H1 (cell line): ENCODE measurements around the gene GPATCH4. TPM values are rescaled to one million over a fixed set of nuclear protein-coding genes. Genes with fewer than 3 reads are reported as not detected.

Experiments used
- CTCF ChIA-PET: fragments of 300-600 bp; sonication (Branson Sonifier 250); formaldehyde crosslinking; loops from one replicate; lab custom pipeline; 2021; ENCODE audit not compliant: partially characterized antibody; lab: Charles Lee
- POLR2A ChIA-PET: fragments of 300-600 bp; sonication (Branson Sonifier 250); formaldehyde crosslinking; loops from one replicate; lab custom pipeline; 2021; ENCODE audit warnings: inconsistent platforms; ENCODE audit not compliant: partially characterized antibody; lab: Charles Lee
- DNase-seq, 2 experiments: peaks; one replicate each; pipeline versions ENCODE4 v3.0.0 to v3.0.0-alpha.2; 2010 to 2022; ENCODE audit warnings: low spot score in 2 of 2, low read depth in 1 of 2, mixed read lengths in 1 of 2
- FAIRE-seq: peaks from 2 replicates; lab custom pipeline; 2011; peaks lifted over from hg19 to GRCh38; lab: Jason Lieb, UNC
- H2AFZ ChIP-seq: 2 replicates; pipeline ENCODE4 v1.8.1; 2012; ENCODE audit warnings: low read length, inconsistent platforms
- H2AK5ac ChIP-seq: 2 replicates; pipeline ENCODE4 v1.6.1; 2013; ENCODE audit warnings: low read depth, low read length
- H2BK120ac ChIP-seq: replicated peaks from 2 replicates; pipeline ENCODE3; 2013; ENCODE audit warnings: low read depth, low read length, inconsistent platforms
- H2BK12ac ChIP-seq: 2 replicates; pipeline ENCODE4 v1.6.1; 2013; ENCODE audit warnings: low read depth, low read length
- H2BK15ac ChIP-seq: 2 replicates; pipeline ENCODE4 v1.6.1; 2013; ENCODE audit warnings: low read length
- H2BK20ac ChIP-seq: 2 replicates; pipeline ENCODE4 v1.6.1; 2013; ENCODE audit warnings: low read length
- H2BK5ac ChIP-seq: 2 replicates; pipeline ENCODE4 v1.6.1; 2013; ENCODE audit warnings: low read depth, low read length
- H3K14ac ChIP-seq: 2 replicates; pipeline ENCODE4 v1.6.1; 2013; ENCODE audit warnings: inconsistent platforms; ENCODE audit not compliant: insufficient read length
- H3K18ac ChIP-seq: 2 replicates; pipeline ENCODE4 v1.6.1; 2013; ENCODE audit warnings: low read length; ENCODE audit errors: extremely low read depth
- H3K23ac ChIP-seq: 2 replicates; pipeline ENCODE4 v1.6.1; 2013; ENCODE audit warnings: inconsistent platforms; ENCODE audit not compliant: insufficient read length
- H3K23me2 ChIP-seq: 2 replicates; pipeline ENCODE4 v1.6.1; 2013; ENCODE audit warnings: low read depth, low read length
- H3K27ac ChIP-seq: 2 replicates; pipeline ENCODE4 v1.6.1; 2011; ENCODE audit warnings: low read depth, low read length, inconsistent platforms
- H3K27me3 ChIP-seq, 4 experiments: replicated peaks in 1 of 4; 1 replicate in 1 of 4; 2 replicates in 3 of 4; pipeline versions ENCODE4 v1.6.1 to v1.8.1; 2011 to 2013; ENCODE audit warnings: low read length in 3 of 4, mild to moderate bottlenecking in 3 of 4, inconsistent platforms in 2 of 4, mixed read lengths in 2 of 4, moderate library complexity in 1 of 4; ENCODE audit not compliant: control insufficient read depth in 3 of 4, insufficient read depth in 3 of 4; ENCODE audit errors: extremely low read depth in 1 of 4
- H3K36me3 ChIP-seq, 4 experiments: 2 replicates each; pipeline versions ENCODE4 v1.6.1 to v1.8.1; 2011 to 2013; ENCODE audit warnings: mild to moderate bottlenecking in 4 of 4, low read length in 3 of 4, moderate library complexity in 2 of 4, control low read depth in 1 of 4, inconsistent platforms in 1 of 4; ENCODE audit not compliant: insufficient read depth in 4 of 4, control insufficient read depth in 2 of 4
- H3K4ac ChIP-seq: replicated peaks from 2 replicates; pipeline ENCODE3; 2013; ENCODE audit warnings: low read length, low read depth, mixed read lengths, inconsistent platforms; ENCODE audit not compliant: insufficient read length
- H3K4me1 ChIP-seq, 4 experiments: replicated peaks in 1 of 4; 1 replicate in 1 of 4; 2 replicates in 3 of 4; pipeline versions ENCODE4 v1.6.1 to v1.8.1; 2011 to 2013; ENCODE audit warnings: low read length in 3 of 4, inconsistent platforms in 2 of 4, mixed read lengths in 1 of 4; ENCODE audit not compliant: insufficient read depth in 4 of 4, control insufficient read depth in 3 of 4
- H3K4me2 ChIP-seq, 2 experiments: 2 replicates each; pipeline versions ENCODE4 v1.6.1 to v1.8.1; 2011 to 2013; ENCODE audit warnings: low read depth in 2 of 2, low read length in 2 of 2, control low read depth in 1 of 2, inconsistent platforms in 1 of 2, mild to moderate bottlenecking in 1 of 2; ENCODE audit not compliant: insufficient read depth in 1 of 2
- H3K4me3 ChIP-seq, 4 experiments: fragments of 200-600, 300-600 bp in 1 of 4; sonication (generic), shearing (Covaris generic), sonication (Bioruptor Twin) in 1 of 4; 2 replicates each; pipeline versions ENCODE4 v1.5.1 to v1.8.1; 2011 to 2016; ENCODE audit warnings: low read length in 4 of 4, low read depth in 3 of 4, control low read depth in 2 of 4, inconsistent platforms in 2 of 4, mild to moderate bottlenecking in 2 of 4, mixed read lengths in 1 of 4, moderate library complexity in 1 of 4; ENCODE audit not compliant: insufficient read depth in 2 of 4; ENCODE audit errors: extremely low read depth in 1 of 4
- H3K56ac ChIP-seq: replicated peaks from 2 replicates; pipeline ENCODE3; 2013; ENCODE audit warnings: low read depth, mild to moderate bottlenecking, mixed read lengths, low read length, inconsistent platforms; ENCODE audit not compliant: insufficient read length
- H3K79me1 ChIP-seq: 2 replicates; pipeline ENCODE4 v1.6.1; 2013; ENCODE audit warnings: low read depth, low read length, control low read depth
- H3K79me2 ChIP-seq, 2 experiments: 2 replicates each; pipeline versions ENCODE4 v1.6.1 to v1.8.1; 2012 to 2013; ENCODE audit warnings: low read length in 2 of 2, mild to moderate bottlenecking in 2 of 2, inconsistent platforms in 1 of 2; ENCODE audit not compliant: insufficient read depth in 2 of 2, control insufficient read depth in 1 of 2
- H3K9ac ChIP-seq, 4 experiments: replicated peaks in 1 of 4; 1 replicate in 1 of 4; 2 replicates in 3 of 4; pipeline versions ENCODE4 v1.6.1 to v1.8.1; 2011 to 2013; ENCODE audit warnings: low read depth in 3 of 4, low read length in 3 of 4, control low read depth in 2 of 4, mild to moderate bottlenecking in 2 of 4, moderate library complexity in 2 of 4, inconsistent platforms in 1 of 4; ENCODE audit errors: extremely low read depth in 1 of 4
- H3K9me3 ChIP-seq, 2 experiments: 2 replicates each; pipeline versions ENCODE4 v1.6.1 to v1.8.1; 2012 to 2013; ENCODE audit warnings: mild to moderate bottlenecking in 2 of 2, moderate library complexity in 2 of 2, control low read depth in 1 of 2, inconsistent platforms in 1 of 2, low read depth in 1 of 2, low read length in 1 of 2, mixed read lengths in 1 of 2; ENCODE audit not compliant: insufficient read depth in 2 of 2
- H4K20me1 ChIP-seq, 2 experiments: replicated peaks in 1 of 2; 2 replicates each; pipeline versions ENCODE3 to v1.8.1; 2011 to 2013; ENCODE audit warnings: inconsistent platforms in 2 of 2, low read length in 2 of 2, mild to moderate bottlenecking in 1 of 2; ENCODE audit not compliant: insufficient read depth in 2 of 2, control insufficient read depth in 1 of 2
- H4K5ac ChIP-seq: 2 replicates; pipeline ENCODE4 v1.6.1; 2013; ENCODE audit warnings: low read length, low read depth, mixed read lengths, inconsistent platforms; ENCODE audit not compliant: insufficient read length
- H4K8ac ChIP-seq: 2 replicates; pipeline ENCODE4 v1.8.0; 2013; ENCODE audit warnings: mild to moderate bottlenecking, moderate library complexity, low read length, inconsistent platforms; ENCODE audit not compliant: insufficient read depth; ENCODE audit errors: extremely low read depth
- H4K91ac ChIP-seq: replicated peaks from 2 replicates; pipeline ENCODE3; 2013; ENCODE audit warnings: low read length, mixed read lengths, inconsistent platforms; ENCODE audit not compliant: insufficient read length
- GABPA ChIP-seq: IDR thresholded peaks from 2 replicates; pipeline ENCODE4 v1.6.1; 2011; ENCODE audit warnings: mild to moderate bottlenecking, low read length, moderate library complexity, borderline replicate concordance; ENCODE audit not compliant: insufficient read depth
- JUN ChIP-seq: IDR thresholded peaks from 2 replicates; pipeline ENCODE4 v1.6.1; 2011; ENCODE audit warnings: low read depth, mild to moderate bottlenecking, improper control_type of control experiment, low read length
- MAX ChIP-seq: IDR thresholded peaks from 2 replicates; pipeline ENCODE4 v1.6.1; 2012; ENCODE audit warnings: inconsistent platforms
- NRF1 ChIP-seq: IDR thresholded peaks from 2 replicates; pipeline ENCODE4 v1.6.1; 2011; ENCODE audit warnings: mild to moderate bottlenecking, low read depth, low read length, improper control_type of control experiment
- POU5F1 ChIP-seq: IDR thresholded peaks from 2 replicates; pipeline ENCODE4 v1.6.1; 2011; ENCODE audit warnings: low read depth, mild to moderate bottlenecking, low read length, moderate library complexity
- SP2 ChIP-seq: IDR thresholded peaks from 2 replicates; pipeline ENCODE4 v1.6.1; 2012; ENCODE audit warnings: mild to moderate bottlenecking, low read length, inconsistent platforms
- TBP ChIP-seq: IDR thresholded peaks from 2 replicates; pipeline ENCODE4 v1.6.1; 2011; ENCODE audit warnings: low read depth, low read length, improper control_type of control experiment
- TEAD4 ChIP-seq: IDR thresholded peaks from 2 replicates; pipeline ENCODE4 v1.6.1; 2012; ENCODE audit warnings: low read depth, low read length, inconsistent platforms, mixed read lengths
- WGBS, 2 experiments: shearing (Covaris generic) in 1 of 2; methylation state at CpG; one replicate each; pipeline versions ENCODE4 v1.1.6 to v1.1.7; 2013 to 2015; ENCODE audit warnings: low lambda C conversion rate in 2 of 2, mixed read lengths in 2 of 2, inconsistent platforms in 1 of 2, low coverage in 1 of 2, missing lambda C conversion rate in 1 of 2; ENCODE audit not compliant: insufficient replicate concordance in 2 of 2, insufficient coverage in 1 of 2, insufficient read length in 1 of 2; ENCODE audit errors: extremely low coverage in 1 of 2, missing lambda C conversion rate in 1 of 2; 5-methylcytosine and 5-hydroxymethylcytosine counted together
- long read RNA-seq, 2 experiments: library from RNA in 1 of 2; library from capped mRNA in 1 of 2; stranded (forward); transcript quantifications; one replicate each; pipeline ENCODE4 v2.0.0, GENCODE V29; 2021; ENCODE audit warnings: inconsistent platforms in 1 of 2
- polyA minus RNA-seq, 3 experiments: library from RNA; depleted of rRNA, polyadenylated mRNA; stranded (reverse); fragments of >200 nt; gene quantifications; 1 replicate in 2 of 3; 2 replicates in 1 of 3; pipeline ENCODE4 v1.2.3, GENCODE V29; 2011
- polyA plus RNA-seq, 7 experiments: library from polyadenylated mRNA; depleted of rRNA in 3 of 7; stranded (reverse) in 5 of 7; unstranded in 2 of 7; fragments of >200 nt in 5 of 7; fragments of 200-250 nt in 2 of 7; gene quantifications; 1 replicate in 5 of 7; 2 replicates in 1 of 7; 4 replicates in 1 of 7; pipeline versions ENCODE4 v1.2.1 to v1.2.3, GENCODE V29; 2011 to 2013; ENCODE audit warnings: missing spikeins in 2 of 7, mixed read lengths in 2 of 7
- total RNA-seq: library from RNA; stranded (reverse); fragmentation: NEBNext Ultra II Directional; extraction: Animal tissue kit (Norgen Biotek cat#: 25700); gene quantifications from 2 replicates; pipeline ENCODE4 v1.2.1, GENCODE V29; 2021

The GPATCH4 gene
- 47.9 and 48.5 TPM in 2 replicates for total RNA-seq
- 19.3 and 20.5 TPM in 2 replicates for polyA plus RNA-seq (2011; rRNA removed)
- polyA plus RNA-seq (2011; cell fraction: cytosol; rRNA removed) = 41.0 TPM
- 26.5 TPM for polyA plus RNA-seq (2011; cell fraction: nucleus; rRNA removed)
- polyA plus RNA-seq (2012, experiment 1 of 2) = 71.6 to 116 TPM (median 83.2 TPM) in 4 replicates
- polyA plus RNA-seq (2012, experiment 2 of 2) = 13.8 TPM
- 53.9 TPM for polyA plus RNA-seq (2013, experiment 1 of 2)
- 53.2 TPM for polyA plus RNA-seq (2013, experiment 2 of 2)
- polyA minus RNA-seq (2011; rRNA and poly(A)+ RNA removed) = 53.2 and 70.6 TPM in 2 replicates
- 23.5 TPM for polyA minus RNA-seq (2011; cell fraction: cytosol; rRNA and poly(A)+ RNA removed)
- polyA minus RNA-seq (2011; cell fraction: nucleus; rRNA and poly(A)+ RNA removed) = 85.1 TPM
- long read RNA-seq, experiment 1, partial matches to known transcripts = 2 of 24 reads
- long read RNA-seq, experiment 1, other reads (novel, unspliced or antisense) = 19 of 24 reads
- long read RNA-seq, experiment 2, transcript GPATCH4-201 (8 exons, 1,972 nt) = major isoform, 93 of 123 reads
- long read RNA-seq, experiment 2, partial matches to known transcripts = 5 of 123 reads
- long read RNA-seq, experiment 2, other reads (novel, unspliced or antisense) = 23 of 123 reads

- Histone ChIP-seq H3K56ac (peak within 1 kb of the TSS; percentile 65), H3K9ac (peak within 1 kb of the TSS; percentile 40 to 91 (median 84)), H4K5ac (peak within 1 kb of the TSS; percentile 42), H3K27ac (peak within 1 kb of the TSS; percentile 73), H2BK5ac (peak within 1 kb of the TSS; percentile 77; the same call in 1 of the 2 replicates), H3K4ac (no peak within 1 kb of the TSS), H2AFZ (peak within 1 kb of the TSS; percentile 91), H3K4me1 (peaks cover 0 to 8% (median 3%) of the 10 kb centered on the region in 4 experiments; a peak in 5 of 7 replicates), H3K79me2 (peaks cover 3 to 19% of the 10 kb centered on the region in 2 experiments), H3K23me2 (peaks cover 5% of the 10 kb centered on the region; the same call in 1 of the 2 replicates), H3K4me3 (peak within 1 kb of the TSS; percentile 86 to 97 (median 91)), H3K79me1 (peaks cover 2% of the 10 kb centered on the region; the same call in 1 of the 2 replicates), H3K18ac (peak within 1 kb of the TSS; percentile 85), H3K9me3 (no peaks in the 10 kb centered on the region), H2BK15ac (no peak within 1 kb of the TSS), H4K91ac (peak within 1 kb of the TSS; percentile 62), H2BK12ac (peak within 1 kb of the TSS; percentile 86), H3K23ac (no peak within 1 kb of the TSS), H4K20me1 (peaks cover 0 to 1% of the 10 kb centered on the region in 2 experiments), H4K8ac (peak within 1 kb of the TSS; percentile 72; the same call in 1 of the 2 replicates), H2BK20ac (no peak within 1 kb of the TSS), H3K36me3 (peaks cover 10 to 26% (median 23%) of the 10 kb centered on the region in 4 experiments), H2AK5ac (peak within 1 kb of the TSS; percentile 71; the same call in 1 of the 2 replicates), H3K14ac (no peak within 1 kb of the TSS), H2BK120ac (no peak within 1 kb of the TSS), H3K27me3 (no peaks in the 10 kb centered on the region), H3K4me2 (peak within 1 kb of the TSS; percentile 55 to 73)
- WGBS, 2 experiments = 4% methylated on average over 35 of the region's 35 CpGs; no CpG with 5 or more reads in 1 of the 2 experiments
- CTCF ChIA-PET = interaction anchor here (0.6 to 5.7 kb wide), 22 partner anchors 7 to 1038 kb away, joined by 3 to 45 read pairs (median 4); partner anchors contain the start of genes HAPLN2, IQGAP3, NAXE and NES
- FAIRE-seq = peak; percentile 7
- DNase-seq = peak in 1 of 2 experiments; percentile 86
- POLR2A ChIA-PET = interaction anchor here (0.6 to 6.6 kb wide), 15 partner anchors 9 to 166 kb away, joined by 3 to 66 read pairs (median 3); partner anchors contain the start of genes ISG20L2, NAXE and PRCC
- TF ChIP-seq TEAD4 (peak; percentile 69; the same call in 1 of the 2 replicates), JUN (no peak), SP2 (peak; percentile 86), NRF1 (no peak), MAX (peak; percentile 98), POU5F1 (no peak), TBP (peak; percentile 80; the same call in 1 of the 2 replicates), GABPA (peak; percentile 81; the same call in 1 of the 2 replicates)
These were observed at the start of gene GPATCH4 for GRCh38 chr1:156601122-156601830. Gene GPATCH4, minus strand, starts transcription at chr1:156601479.
